SK-N-SH (cell line): Measurements from ENCODE around the gene FRMD3. TPM values are rescaled to one million over a fixed set of nuclear protein-coding genes. Genes with fewer than 3 reads are reported as not detected.

Experiments
- CTCF ChIA-PET: fragments of 300-600, 350-600 bp; formaldehyde crosslinking; extraction: SDS; loops from one replicate; lab custom pipeline; 2021; lab: Yijun Ruan, JAX
- POLR2A ChIA-PET: fragments of 350-600 bp; sonication (Branson Sonifier 250); formaldehyde crosslinking; extraction: SDS; loops from one replicate; lab custom pipeline; 2020; ENCODE audit warnings: antibody characterized with exemption, inconsistent platforms; lab: Yijun Ruan, JAX
- DNase-seq: peaks from one replicate; pipeline ENCODE4 v3.0.0; 2012
- H2AFZ ChIP-seq: fragments of 200-600 bp; sonication (generic); 2 replicates; pipeline ENCODE4 v1.8.1; 2016; ENCODE audit warnings: antibody characterized with exemption, mild to moderate bottlenecking, low read depth
- H3F3A ChIP-seq: fragments of 200-600 bp; sonication (generic); replicated peaks from 2 replicates; pipeline ENCODE3; 2016; ENCODE audit warnings: antibody characterized with exemption, mild to moderate bottlenecking; ENCODE audit not compliant: insufficient read depth
- H3K27ac ChIP-seq, 2 experiments: fragments of 200-500 bp in 1 of 2; fragments of 200-600 bp in 1 of 2; sonication (Bioruptor generic) in 1 of 2; sonication (generic), shearing (Covaris generic) in 1 of 2; 2 replicates each; pipeline versions ENCODE4 v1.5.1 to v1.6.1; 2014 to 2016; ENCODE audit warnings: low read depth in 2 of 2, inconsistent platforms in 1 of 2, low read length in 1 of 2, mild to moderate bottlenecking in 1 of 2, mixed read lengths in 1 of 2
- H3K27me3 ChIP-seq: fragments of 200-600 bp; sonication (generic), shearing (Covaris generic); 2 replicates; pipeline ENCODE4 v1.6.1; 2016; ENCODE audit warnings: mixed run types; ENCODE audit not compliant: insufficient read depth
- H3K36me3 ChIP-seq, 2 experiments: fragments of 200-500 bp in 1 of 2; fragments of 200-600 bp in 1 of 2; sonication (Bioruptor generic) in 1 of 2; sonication (generic) in 1 of 2; replicated peaks in 1 of 2; 2 replicates each; pipeline versions ENCODE3 to v1.5.1; 2014 to 2016; ENCODE audit warnings: low read length in 1 of 2, mild to moderate bottlenecking in 1 of 2; ENCODE audit not compliant: insufficient read depth in 2 of 2, control insufficient read depth in 1 of 2
- H3K4me1 ChIP-seq, 2 experiments: fragments of 200-500 bp in 1 of 2; fragments of 200-600 bp in 1 of 2; sonication (Bioruptor generic) in 1 of 2; sonication (generic), shearing (Covaris generic) in 1 of 2; 2 replicates each; pipeline versions ENCODE4 v1.5.1 to v1.6.1; 2014 to 2016; ENCODE audit warnings: low read depth in 1 of 2, low read length in 1 of 2, mixed run types in 1 of 2; ENCODE audit not compliant: insufficient read depth in 2 of 2, control insufficient read depth in 1 of 2
- H3K4me2 ChIP-seq: fragments of 200-600 bp; sonication (generic), shearing (Covaris generic); 2 replicates; pipeline ENCODE4 v1.6.1; 2017; ENCODE audit warnings: mixed run types
- H3K4me3 ChIP-seq, 2 experiments: fragments of 200-500 bp in 1 of 2; fragments of 200-600 bp in 1 of 2; sonication (Bioruptor generic) in 1 of 2; sonication (generic), shearing (Covaris generic) in 1 of 2; 2 replicates each; pipeline versions ENCODE4 v1.5.1 to v1.8.1; 2014 to 2016; ENCODE audit warnings: low read depth in 2 of 2, inconsistent platforms in 1 of 2, low read length in 1 of 2, mild to moderate bottlenecking in 1 of 2, mixed read lengths in 1 of 2, moderate library complexity in 1 of 2
- H3K79me2 ChIP-seq: fragments of 200-600 bp; sonication (generic); 2 replicates; pipeline ENCODE4 v1.8.1; 2017; ENCODE audit warnings: mild to moderate bottlenecking; ENCODE audit not compliant: insufficient read depth
- H3K9ac ChIP-seq: fragments of 200-600 bp; sonication (generic); 2 replicates; pipeline ENCODE4 v1.6.1; 2017; ENCODE audit warnings: mixed run types
- H3K9me2 ChIP-seq: fragments of 200-600 bp; sonication (generic); 2 replicates; pipeline ENCODE4 v1.6.1; 2017; ENCODE audit warnings: mixed run types
- H3K9me3 ChIP-seq: fragments of 200-600 bp; sonication (generic); 2 replicates; pipeline ENCODE4 v1.6.1; 2017; ENCODE audit warnings: mixed run types, mild to moderate bottlenecking, moderate library complexity
- H4K20me1 ChIP-seq: fragments of 200-600 bp; sonication (generic); 2 replicates; pipeline ENCODE4 v1.6.1; 2017; ENCODE audit warnings: mild to moderate bottlenecking, mixed run types; ENCODE audit not compliant: insufficient read depth
- CHD2 ChIP-seq: fragments of 150-350 bp; IDR thresholded peaks from 2 replicates; pipeline ENCODE4 v1.6.1; 2018; ENCODE audit warnings: low read length; ENCODE audit not compliant: partially characterized antibody
- ELF1 ChIP-seq: IDR thresholded peaks from 2 replicates; pipeline ENCODE4 v1.4.0; 2012
- EZH2phosphoT487 ChIP-seq: fragments of 200-600 bp; sonication (generic); IDR thresholded peaks from 2 replicates; pipeline ENCODE4 v1.6.1; 2017; ENCODE audit warnings: low read depth, mixed run types, mild to moderate bottlenecking, antibody characterized with exemption, moderate library complexity, borderline replicate concordance
- GATA2 ChIP-seq: sonication (generic); formaldehyde crosslinking; IDR thresholded peaks from 2 replicates; pipeline ENCODE4 v1.5.0; 2020; ENCODE audit warnings: mild to moderate bottlenecking, missing genetic modification reagents
- MEF2A ChIP-seq: IDR thresholded peaks from 2 replicates; pipeline ENCODE4 v1.4.0; 2012; ENCODE audit warnings: low read depth, borderline replicate concordance
- MXI1 ChIP-seq: IDR thresholded peaks from 2 replicates; pipeline ENCODE4 v1.6.1; 2012; ENCODE audit warnings: mild to moderate bottlenecking, low read depth, low read length, improper control_type of control experiment
- NFIC ChIP-seq: IDR thresholded peaks from 2 replicates; pipeline ENCODE4 v1.4.0; 2012; ENCODE audit warnings: borderline replicate concordance
- NRF1 ChIP-seq: IDR thresholded peaks from 2 replicates; pipeline ENCODE4 v1.6.1; 2012; ENCODE audit warnings: low read depth, mild to moderate bottlenecking, low read length
- POLR2AphosphoS5 ChIP-seq: IDR thresholded peaks from 2 replicates; pipeline ENCODE4 v1.6.1; 2012; ENCODE audit warnings: low read depth, low read length
- RAD21 ChIP-seq: IDR thresholded peaks from 2 replicates; pipeline ENCODE4 v1.6.1; 2012; ENCODE audit warnings: mild to moderate bottlenecking, low read length
- RXRA ChIP-seq: IDR thresholded peaks from 2 replicates; pipeline ENCODE4 v1.4.0; 2012; ENCODE audit warnings: low read depth, mild to moderate bottlenecking, borderline replicate concordance
- SMC3 ChIP-seq: IDR thresholded peaks from 2 replicates; pipeline ENCODE4 v1.6.1; 2012; ENCODE audit warnings: low read depth, low read length, improper control_type of control experiment
- YY1 ChIP-seq: IDR thresholded peaks from 2 replicates; pipeline ENCODE4 v1.4.0; 2012; ENCODE audit warnings: low read depth, mild to moderate bottlenecking
- WGBS: methylation state at CpG from one replicate; pipeline ENCODE4 v1.1.6; 2017; ENCODE audit warnings: low lambda C conversion rate; 5-methylcytosine and 5-hydroxymethylcytosine counted together
- polyA plus RNA-seq, 3 experiments: library from polyadenylated mRNA; depleted of rRNA; stranded (reverse); fragments of >200 nt; gene quantifications; 2 replicates each; pipeline ENCODE4 v1.2.3, GENCODE V29; 2012
- TF ChIP-seq, protein P1 (sequence below): fragments of 150-350 bp; IDR thresholded peaks from 2 replicates; pipeline ENCODE4 v1.6.1; 2017; ENCODE audit warnings: antibody characterized with exemption, low read length, low read depth, borderline replicate concordance
- TF ChIP-seq, protein P2 (sequence below): IDR thresholded peaks from 2 replicates; pipeline ENCODE4 v1.4.0; 2012; ENCODE audit warnings: low read depth, borderline replicate concordance
- TF ChIP-seq, protein P3 (sequence below): fragments of 150-350 bp; IDR thresholded peaks from 2 replicates; pipeline ENCODE4 v1.6.1; 2016; ENCODE audit warnings: mild to moderate bottlenecking, low read depth, low read length
- TF ChIP-seq, protein P4 (sequence below): fragments of 200-600 bp; sonication (generic); IDR thresholded peaks from 2 replicates; pipeline ENCODE4 v1.6.1; 2017; ENCODE audit warnings: antibody characterized with exemption, mild to moderate bottlenecking, moderate library complexity
- TF ChIP-seq, protein P5 (sequence below): IDR thresholded peaks from 2 replicates; pipeline ENCODE4; 2012

The FRMD3 gene
- polyA plus RNA-seq, 1 of the 3 experiments (the other 2 are of a cell fraction), result 0.89 TPM

DNA sequence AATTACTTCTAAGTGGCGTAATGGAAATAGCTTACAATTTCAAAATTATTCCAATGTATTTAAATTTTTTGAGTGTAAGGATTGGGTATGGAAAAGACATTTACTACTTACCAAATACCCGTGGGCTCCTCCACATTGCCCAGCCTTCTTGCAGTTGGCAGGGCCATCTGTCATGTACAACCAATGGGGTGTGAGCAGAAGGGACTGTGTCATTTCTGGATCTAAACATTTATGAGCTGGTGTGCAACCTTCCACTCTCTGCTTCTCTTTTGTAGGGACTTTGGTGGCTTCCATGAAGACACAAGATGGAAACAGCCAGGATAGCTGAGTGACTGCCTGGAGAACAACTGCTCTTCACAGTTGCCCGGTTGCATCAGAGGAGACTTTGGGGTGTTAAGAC, 40.8 kb downstream of the FRMD3 start:
- WGBS, result 92% methylated on average over 3 of the region's 3 CpGs
- no peak for DNase-seq
- Histone ChIP-seq H3K9me3 (no peaks in the 10 kb centered on the region), H4K20me1 (no peaks in the 10 kb centered on the region), H3K9ac (no peak overlapping the region), H3K36me3 (peaks cover 0 to 5% of the 10 kb centered on the region in 2 experiments), H3K79me2 (peaks cover 62% of the 10 kb centered on the region), H3K27me3 (no peaks in the 10 kb centered on the region), H3F3A (peaks cover 29% of the 10 kb centered on the region), H3K9me2 (no peaks in the 10 kb centered on the region), H3K27ac (no peak overlapping the region), H2AFZ (no peak overlapping the region), H3K4me3 (no peak overlapping the region), H3K4me2 (no peak overlapping the region), H3K4me1 (peaks cover 11 to 13% of the 10 kb centered on the region in 2 experiments; a peak in 3 of 4 replicates)
- TF ChIP-seq, protein P1, sequence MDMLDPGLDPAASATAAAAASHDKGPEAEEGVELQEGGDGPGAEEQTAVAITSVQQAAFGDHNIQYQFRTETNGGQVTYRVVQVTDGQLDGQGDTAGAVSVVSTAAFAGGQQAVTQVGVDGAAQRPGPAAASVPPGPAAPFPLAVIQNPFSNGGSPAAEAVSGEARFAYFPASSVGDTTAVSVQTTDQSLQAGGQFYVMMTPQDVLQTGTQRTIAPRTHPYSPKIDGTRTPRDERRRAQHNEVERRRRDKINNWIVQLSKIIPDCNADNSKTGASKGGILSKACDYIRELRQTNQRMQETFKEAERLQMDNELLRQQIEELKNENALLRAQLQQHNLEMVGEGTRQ, result no peak
- TF ChIP-seq RAD21, result no peak
- TF ChIP-seq, protein P2, sequence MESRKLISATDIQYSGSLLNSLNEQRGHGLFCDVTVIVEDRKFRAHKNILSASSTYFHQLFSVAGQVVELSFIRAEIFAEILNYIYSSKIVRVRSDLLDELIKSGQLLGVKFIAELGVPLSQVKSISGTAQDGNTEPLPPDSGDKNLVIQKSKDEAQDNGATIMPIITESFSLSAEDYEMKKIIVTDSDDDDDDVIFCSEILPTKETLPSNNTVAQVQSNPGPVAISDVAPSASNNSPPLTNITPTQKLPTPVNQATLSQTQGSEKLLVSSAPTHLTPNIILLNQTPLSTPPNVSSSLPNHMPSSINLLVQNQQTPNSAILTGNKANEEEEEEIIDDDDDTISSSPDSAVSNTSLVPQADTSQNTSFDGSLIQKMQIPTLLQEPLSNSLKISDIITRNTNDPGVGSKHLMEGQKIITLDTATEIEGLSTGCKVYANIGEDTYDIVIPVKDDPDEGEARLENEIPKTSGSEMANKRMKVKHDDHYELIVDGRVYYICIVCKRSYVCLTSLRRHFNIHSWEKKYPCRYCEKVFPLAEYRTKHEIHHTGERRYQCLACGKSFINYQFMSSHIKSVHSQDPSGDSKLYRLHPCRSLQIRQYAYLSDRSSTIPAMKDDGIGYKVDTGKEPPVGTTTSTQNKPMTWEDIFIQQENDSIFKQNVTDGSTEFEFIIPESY, result no peak
- TF ChIP-seq, protein P3, sequence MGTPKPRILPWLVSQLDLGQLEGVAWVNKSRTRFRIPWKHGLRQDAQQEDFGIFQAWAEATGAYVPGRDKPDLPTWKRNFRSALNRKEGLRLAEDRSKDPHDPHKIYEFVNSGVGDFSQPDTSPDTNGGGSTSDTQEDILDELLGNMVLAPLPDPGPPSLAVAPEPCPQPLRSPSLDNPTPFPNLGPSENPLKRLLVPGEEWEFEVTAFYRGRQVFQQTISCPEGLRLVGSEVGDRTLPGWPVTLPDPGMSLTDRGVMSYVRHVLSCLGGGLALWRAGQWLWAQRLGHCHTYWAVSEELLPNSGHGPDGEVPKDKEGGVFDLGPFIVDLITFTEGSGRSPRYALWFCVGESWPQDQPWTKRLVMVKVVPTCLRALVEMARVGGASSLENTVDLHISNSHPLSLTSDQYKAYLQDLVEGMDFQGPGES, result no peak
- TF ChIP-seq CHD2, result no peak
- TF ChIP-seq RXRA, result no peak
- TF ChIP-seq, protein P4, sequence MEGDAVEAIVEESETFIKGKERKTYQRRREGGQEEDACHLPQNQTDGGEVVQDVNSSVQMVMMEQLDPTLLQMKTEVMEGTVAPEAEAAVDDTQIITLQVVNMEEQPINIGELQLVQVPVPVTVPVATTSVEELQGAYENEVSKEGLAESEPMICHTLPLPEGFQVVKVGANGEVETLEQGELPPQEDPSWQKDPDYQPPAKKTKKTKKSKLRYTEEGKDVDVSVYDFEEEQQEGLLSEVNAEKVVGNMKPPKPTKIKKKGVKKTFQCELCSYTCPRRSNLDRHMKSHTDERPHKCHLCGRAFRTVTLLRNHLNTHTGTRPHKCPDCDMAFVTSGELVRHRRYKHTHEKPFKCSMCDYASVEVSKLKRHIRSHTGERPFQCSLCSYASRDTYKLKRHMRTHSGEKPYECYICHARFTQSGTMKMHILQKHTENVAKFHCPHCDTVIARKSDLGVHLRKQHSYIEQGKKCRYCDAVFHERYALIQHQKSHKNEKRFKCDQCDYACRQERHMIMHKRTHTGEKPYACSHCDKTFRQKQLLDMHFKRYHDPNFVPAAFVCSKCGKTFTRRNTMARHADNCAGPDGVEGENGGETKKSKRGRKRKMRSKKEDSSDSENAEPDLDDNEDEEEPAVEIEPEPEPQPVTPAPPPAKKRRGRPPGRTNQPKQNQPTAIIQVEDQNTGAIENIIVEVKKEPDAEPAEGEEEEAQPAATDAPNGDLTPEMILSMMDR, result no peak
- no peak for TF ChIP-seq POLR2AphosphoS5
- no peak for TF ChIP-seq NRF1
- no peak for TF ChIP-seq GATA2 (CRISPR knock-in tag)
- ChIA-PET CTCF (interaction anchor here (1.0 to 1.6 kb wide), 4 partner anchors 9 to 163 kb away, joined by 3 to 4 read pairs (median 4); partner anchors contain the start of gene FRMD3), POLR2A (no interaction called here)

DNA sequence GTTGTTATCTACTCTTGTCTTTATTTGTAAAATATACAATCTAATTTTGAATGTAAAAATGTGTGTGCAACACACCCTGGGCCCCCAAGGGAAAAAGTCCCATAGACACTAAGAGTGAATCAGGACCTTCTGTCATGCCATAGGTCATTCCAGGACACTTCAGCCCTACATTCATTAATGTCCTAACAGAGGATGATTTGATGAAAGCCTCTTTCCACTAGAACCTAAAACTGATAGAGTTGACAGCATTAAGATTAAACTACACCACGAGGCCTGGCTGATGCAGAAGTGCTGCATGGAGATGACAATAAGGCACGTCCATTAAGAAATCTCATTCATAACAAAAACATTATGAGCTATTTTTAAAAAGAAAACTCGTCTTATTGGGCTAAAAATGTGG, 46.2 kb downstream of the FRMD3 start:
- Histone ChIP-seq H3K4me1 (peaks cover 0 to 13% of the 10 kb centered on the region in 2 experiments; a peak in 2 of 4 replicates), H3F3A (no peaks in the 10 kb centered on the region), H3K9me3 (no peaks in the 10 kb centered on the region), H3K4me2 (no peak overlapping the region), H4K20me1 (no peaks in the 10 kb centered on the region), H3K4me3 (no peak overlapping the region), H3K27ac (peak overlapping the region in 1 of 2 experiments; percentile 53; a peak in 2 of 4 replicates), H3K9ac (no peak overlapping the region), H3K9me2 (no peaks in the 10 kb centered on the region), H3K79me2 (peaks cover 70% of the 10 kb centered on the region), H2AFZ (no peak overlapping the region), H3K36me3 (no peaks in the 10 kb centered on the region), H3K27me3 (no peaks in the 10 kb centered on the region)
- 69% methylated on average over 3 of the region's 3 CpGs for WGBS
- DNase-seq, result peak; percentile 1
- CTCF ChIA-PET, result interaction anchor here (0.9 kb wide), 1 partner anchor 290 kb away, joined by 4 read pairs; no protein-coding TSS in a partner anchor
- POLR2A ChIA-PET, result no interaction called here
- TF ChIP-seq MEF2A, result no peak
- TF ChIP-seq, protein P5, sequence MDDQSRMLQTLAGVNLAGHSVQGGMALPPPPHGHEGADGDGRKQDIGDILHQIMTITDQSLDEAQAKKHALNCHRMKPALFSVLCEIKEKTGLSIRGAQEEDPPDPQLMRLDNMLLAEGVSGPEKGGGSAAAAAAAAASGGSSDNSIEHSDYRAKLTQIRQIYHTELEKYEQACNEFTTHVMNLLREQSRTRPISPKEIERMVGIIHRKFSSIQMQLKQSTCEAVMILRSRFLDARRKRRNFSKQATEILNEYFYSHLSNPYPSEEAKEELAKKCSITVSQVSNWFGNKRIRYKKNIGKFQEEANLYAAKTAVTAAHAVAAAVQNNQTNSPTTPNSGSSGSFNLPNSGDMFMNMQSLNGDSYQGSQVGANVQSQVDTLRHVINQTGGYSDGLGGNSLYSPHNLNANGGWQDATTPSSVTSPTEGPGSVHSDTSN, result no peak
- TF ChIP-seq YY1, result no peak
- TF ChIP-seq NFIC, result no peak
- TF ChIP-seq CHD2, result no peak
- TF ChIP-seq, protein P3, result no peak
- TF ChIP-seq EZH2phosphoT487, result no peak
- no peak for TF ChIP-seq MXI1
- TF ChIP-seq SMC3, result no peak
- TF ChIP-seq ELF1, result no peak
- TF ChIP-seq, protein P1, result no peak
